HL-60 (cell line): ENCODE results near the gene GFOD1.

Experiments used
- GABPA ChIP-seq: IDR thresholded peaks from 2 replicates; pipeline ENCODE4 v1.6.1; 2012; ENCODE audit warnings: low read depth
- POLR2AphosphoS5 ChIP-seq: IDR thresholded peaks from 2 replicates; pipeline ENCODE4 v1.6.1; 2012; ENCODE audit warnings: low read depth

GRCh38 chr6:13397359-13398068, 89.9 kb downstream of the GFOD1 start:
- TF ChIP-seq POLR2AphosphoS5 (no peak), GABPA (no peak)
